HepG2 (cell line): ENCODE results near the gene PPAN. TPM values are rescaled to one million over a fixed set of nuclear protein-coding genes. Genes with fewer than 3 reads are reported as not detected.

Experiments used
- ASH2L ChIP-seq: fragments of 300-600, 200-600 bp; sonication (generic); IDR thresholded peaks from 2 replicates; pipeline ENCODE4 v1.7.0; 2017; ENCODE audit warnings: low read depth, mild to moderate bottlenecking, moderate library complexity, mixed read lengths, low read length; ENCODE audit not compliant: insufficient read length
- BCL6 ChIP-seq: IDR thresholded peaks from 2 replicates; pipeline ENCODE4 v1.6.1; 2016; ENCODE audit warnings: missing genetic modification reagents, missing compliant biosample characterization
- GZF1 ChIP-seq: sonication (generic); formaldehyde crosslinking; IDR thresholded peaks from 2 replicates; pipeline ENCODE4 v1.5.1; 2020; ENCODE audit warnings: mild to moderate bottlenecking, missing genetic modification reagents
- KLF9 ChIP-seq: IDR thresholded peaks from 2 replicates; pipeline ENCODE4 v1.6.1; 2016; ENCODE audit warnings: low read depth
- NFIB ChIP-seq: sonication (generic); formaldehyde crosslinking; IDR thresholded peaks from 2 replicates; pipeline ENCODE4 v1.9.0; 2021; ENCODE audit warnings: missing genetic modification reagents, mild to moderate bottlenecking, borderline replicate concordance
- NR2C2 ChIP-seq: sonication (generic); formaldehyde crosslinking; IDR thresholded peaks from 2 replicates; pipeline ENCODE4 v1.4.0; 2020; ENCODE audit warnings: missing genetic modification reagents, mild to moderate bottlenecking, moderate library complexity, borderline replicate concordance
- NR2F1 ChIP-seq, 2 experiments: fragments of 450-650 bp in 1 of 2; formaldehyde crosslinking in 1 of 2; IDR thresholded peaks; 2 replicates each; pipeline versions ENCODE4 v1.5.0 to v1.6.1; 2016 to 2020; ENCODE audit warnings: mild to moderate bottlenecking in 1 of 2, missing compliant biosample characterization in 1 of 2, missing genetic modification reagents in 1 of 2, moderate library complexity in 1 of 2
- SPEN ChIP-seq: sonication (generic); formaldehyde crosslinking; IDR thresholded peaks from 2 replicates; pipeline ENCODE4 v1.5.1; 2020; ENCODE audit warnings: low read depth, mild to moderate bottlenecking, missing genetic modification reagents
- TARDBP ChIP-seq: sonication (generic); formaldehyde crosslinking; IDR thresholded peaks from 2 replicates; pipeline ENCODE4 v1.8.0; 2022; ENCODE audit warnings: mild to moderate bottlenecking, missing genetic modification reagents
- TBP ChIP-seq: sonication (generic); formaldehyde crosslinking; IDR thresholded peaks from 2 replicates; pipeline ENCODE4 v1.5.0; 2020; ENCODE audit warnings: missing genetic modification reagents
- ZBTB42 ChIP-seq: sonication (generic); formaldehyde crosslinking; IDR thresholded peaks from 2 replicates; pipeline ENCODE4 v1.5.0; 2020; ENCODE audit warnings: mild to moderate bottlenecking, missing genetic modification reagents
- ZNF296 ChIP-seq: sonication (generic); formaldehyde crosslinking; conservative IDR thresholded peaks from 2 replicates; pipeline ENCODE4 v1.5.0; 2020; ENCODE audit warnings: mild to moderate bottlenecking, missing genetic modification reagents
- ZNF343 ChIP-seq: sonication (generic); formaldehyde crosslinking; IDR thresholded peaks from 2 replicates; pipeline ENCODE4 v1.4.0; 2020; ENCODE audit warnings: mild to moderate bottlenecking, missing genetic modification reagents
- ZNF605 ChIP-seq: sonication (generic); formaldehyde crosslinking; IDR thresholded peaks from 2 replicates; pipeline ENCODE4 v1.8.0; 2022; ENCODE audit warnings: mild to moderate bottlenecking, missing genetic modification reagents
- ZNF772 ChIP-seq: sonication (generic); formaldehyde crosslinking; IDR thresholded peaks from 2 replicates; pipeline ENCODE4 v1.5.0; 2020; ENCODE audit warnings: mild to moderate bottlenecking, missing genetic modification reagents
- ZNF775 ChIP-seq: sonication (generic); formaldehyde crosslinking; IDR thresholded peaks from 2 replicates; pipeline ENCODE4 v1.4.0; 2020; ENCODE audit warnings: missing genetic modification reagents, mild to moderate bottlenecking, moderate library complexity, borderline replicate concordance
- polyA plus RNA-seq, 8 experiments: library from polyadenylated mRNA; depleted of rRNA in 3 of 8; stranded (reverse) in 7 of 8; unstranded in 1 of 8; fragments of >200 nt; fragmentation: Illumina TruSeq in 4 of 8; extraction: Trizol in 4 of 8; gene quantifications; 2 replicates each; pipeline versions ENCODE4 v1.2.1 to v1.2.3, GENCODE V29; 2011 to 2016; ENCODE audit warnings: low read depth in 4 of 8, missing spikeins in 1 of 8, mixed read lengths in 1 of 8; ENCODE audit not compliant: insufficient read depth in 1 of 8
- total RNA-seq, 5 experiments: library from RNA; depleted of rRNA; stranded (reverse); fragments of >200 nt; fragmentation: Illumina TruSeq; extraction: Trizol; gene quantifications; 2 replicates each; pipeline ENCODE4 v1.2.3, GENCODE V29; 2016; ENCODE audit warnings: low read depth in 1 of 5
- TF ChIP-seq, protein P1 (sequence below): sonication (generic); formaldehyde crosslinking; IDR thresholded peaks from 2 replicates; pipeline ENCODE4 v1.4.0; 2020; ENCODE audit warnings: missing genetic modification reagents, mild to moderate bottlenecking, borderline replicate concordance
- TF ChIP-seq, protein P2 (sequence below): IDR thresholded peaks from 2 replicates; pipeline ENCODE4 v1.4.0; 2020; ENCODE audit warnings: mild to moderate bottlenecking, missing genetic modification reagents
- TF ChIP-seq, protein P3 (sequence below): fragments of 450-650 bp; IDR thresholded peaks from 2 replicates; pipeline ENCODE4 v1.6.1; 2016
- TF ChIP-seq, protein P4 (sequence below): sonication (generic); formaldehyde crosslinking; IDR thresholded peaks from 2 replicates; pipeline ENCODE4 v1.5.1; 2020; ENCODE audit warnings: missing genetic modification reagents, mild to moderate bottlenecking, borderline replicate concordance

The PPAN gene
- total and polyA plus RNA-seq, 2 of the 13 experiments (the other 11 are each of a cell fraction or from before 2014, with no cell fraction given), result 36.2 to 41.9 TPM

DNA sequence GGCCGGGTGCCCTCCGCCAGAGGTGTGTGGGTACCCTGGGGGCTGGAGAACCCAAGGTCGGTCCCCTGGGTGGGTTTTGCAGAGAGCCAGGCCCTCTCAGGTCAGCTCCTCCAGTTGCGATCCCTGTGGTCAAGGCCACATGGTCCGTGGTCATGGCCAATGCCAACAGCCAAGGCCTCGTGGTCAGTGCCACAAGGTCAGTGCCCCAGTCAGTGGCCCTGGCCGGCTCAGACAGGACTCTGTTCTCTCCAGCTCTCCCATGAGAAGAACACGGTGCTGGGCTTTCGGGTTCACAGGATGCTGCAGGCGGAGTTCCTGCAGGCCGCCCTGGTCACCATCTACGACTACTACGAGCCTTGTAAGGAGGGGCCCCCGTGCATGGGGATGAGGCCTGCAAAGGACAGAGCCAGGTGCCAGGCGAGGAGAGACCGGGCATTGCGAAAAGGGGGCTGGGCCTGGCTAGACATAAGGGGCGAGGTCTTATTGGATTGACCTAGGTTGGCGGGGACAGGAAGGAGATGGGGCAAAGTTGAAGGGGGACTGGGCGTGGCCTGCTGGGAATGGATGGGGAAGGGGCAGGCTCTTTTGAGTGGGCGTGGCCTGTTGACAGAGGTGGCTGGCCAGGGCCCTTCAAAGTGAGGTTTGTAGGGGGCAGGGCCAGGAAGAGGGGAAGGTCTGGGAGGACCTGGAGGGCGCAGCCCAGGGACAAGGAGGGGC, 35.3 kb upstream of the PPAN start (continued):
- TF ChIP-seq, protein P1, sequence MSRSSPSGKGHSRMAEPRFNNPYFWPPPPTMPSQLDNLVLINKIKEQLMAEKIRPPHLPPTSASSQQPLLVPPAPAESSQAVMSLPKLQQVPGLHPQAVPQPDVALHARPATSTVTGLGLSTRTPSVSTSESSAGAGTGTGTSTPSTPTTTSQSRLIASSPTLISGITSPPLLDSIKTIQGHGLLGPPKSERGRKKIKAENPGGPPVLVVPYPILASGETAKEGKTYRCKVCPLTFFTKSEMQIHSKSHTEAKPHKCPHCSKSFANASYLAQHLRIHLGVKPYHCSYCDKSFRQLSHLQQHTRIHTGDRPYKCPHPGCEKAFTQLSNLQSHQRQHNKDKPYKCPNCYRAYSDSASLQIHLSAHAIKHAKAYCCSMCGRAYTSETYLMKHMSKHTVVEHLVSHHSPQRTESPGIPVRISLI (CRISPR knock-in tag), result no peak
- TF ChIP-seq ASH2L (no peak), BCL6 (peak; percentile 44; the same call in 1 of the 2 replicates), NR2F1 (CRISPR knock-in tag; IDR thresholded peaks at IDR 0.05) (no peak), TARDBP (CRISPR knock-in tag) (no peak), NR2C2 (CRISPR knock-in tag) (peak; percentile 67), ZNF775 (CRISPR knock-in tag) (no peak), NFIB (CRISPR knock-in tag) (no peak), ZBTB42 (CRISPR knock-in tag) (no peak), ZNF343 (CRISPR knock-in tag) (no peak), ZNF772 (CRISPR knock-in tag) (no peak), SPEN (CRISPR knock-in tag) (no peak), ZNF296 (no peak), GZF1 (CRISPR knock-in tag) (no peak), KLF9 (CRISPR knock-in tag) (no peak), ZNF605 (CRISPR knock-in tag) (no peak), TBP (CRISPR knock-in tag) (no peak)
- TF ChIP-seq, protein P2, sequence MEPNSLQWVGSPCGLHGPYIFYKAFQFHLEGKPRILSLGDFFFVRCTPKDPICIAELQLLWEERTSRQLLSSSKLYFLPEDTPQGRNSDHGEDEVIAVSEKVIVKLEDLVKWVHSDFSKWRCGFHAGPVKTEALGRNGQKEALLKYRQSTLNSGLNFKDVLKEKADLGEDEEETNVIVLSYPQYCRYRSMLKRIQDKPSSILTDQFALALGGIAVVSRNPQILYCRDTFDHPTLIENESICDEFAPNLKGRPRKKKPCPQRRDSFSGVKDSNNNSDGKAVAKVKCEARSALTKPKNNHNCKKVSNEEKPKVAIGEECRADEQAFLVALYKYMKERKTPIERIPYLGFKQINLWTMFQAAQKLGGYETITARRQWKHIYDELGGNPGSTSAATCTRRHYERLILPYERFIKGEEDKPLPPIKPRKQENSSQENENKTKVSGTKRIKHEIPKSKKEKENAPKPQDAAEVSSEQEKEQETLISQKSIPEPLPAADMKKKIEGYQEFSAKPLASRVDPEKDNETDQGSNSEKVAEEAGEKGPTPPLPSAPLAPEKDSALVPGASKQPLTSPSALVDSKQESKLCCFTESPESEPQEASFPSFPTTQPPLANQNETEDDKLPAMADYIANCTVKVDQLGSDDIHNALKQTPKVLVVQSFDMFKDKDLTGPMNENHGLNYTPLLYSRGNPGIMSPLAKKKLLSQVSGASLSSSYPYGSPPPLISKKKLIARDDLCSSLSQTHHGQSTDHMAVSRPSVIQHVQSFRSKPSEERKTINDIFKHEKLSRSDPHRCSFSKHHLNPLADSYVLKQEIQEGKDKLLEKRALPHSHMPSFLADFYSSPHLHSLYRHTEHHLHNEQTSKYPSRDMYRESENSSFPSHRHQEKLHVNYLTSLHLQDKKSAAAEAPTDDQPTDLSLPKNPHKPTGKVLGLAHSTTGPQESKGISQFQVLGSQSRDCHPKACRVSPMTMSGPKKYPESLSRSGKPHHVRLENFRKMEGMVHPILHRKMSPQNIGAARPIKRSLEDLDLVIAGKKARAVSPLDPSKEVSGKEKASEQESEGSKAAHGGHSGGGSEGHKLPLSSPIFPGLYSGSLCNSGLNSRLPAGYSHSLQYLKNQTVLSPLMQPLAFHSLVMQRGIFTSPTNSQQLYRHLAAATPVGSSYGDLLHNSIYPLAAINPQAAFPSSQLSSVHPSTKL (CRISPR knock-in tag), result 0 out of 2 replicates have a peak, but pooled peaks have one; percentile 11
- TF ChIP-seq, protein P3, sequence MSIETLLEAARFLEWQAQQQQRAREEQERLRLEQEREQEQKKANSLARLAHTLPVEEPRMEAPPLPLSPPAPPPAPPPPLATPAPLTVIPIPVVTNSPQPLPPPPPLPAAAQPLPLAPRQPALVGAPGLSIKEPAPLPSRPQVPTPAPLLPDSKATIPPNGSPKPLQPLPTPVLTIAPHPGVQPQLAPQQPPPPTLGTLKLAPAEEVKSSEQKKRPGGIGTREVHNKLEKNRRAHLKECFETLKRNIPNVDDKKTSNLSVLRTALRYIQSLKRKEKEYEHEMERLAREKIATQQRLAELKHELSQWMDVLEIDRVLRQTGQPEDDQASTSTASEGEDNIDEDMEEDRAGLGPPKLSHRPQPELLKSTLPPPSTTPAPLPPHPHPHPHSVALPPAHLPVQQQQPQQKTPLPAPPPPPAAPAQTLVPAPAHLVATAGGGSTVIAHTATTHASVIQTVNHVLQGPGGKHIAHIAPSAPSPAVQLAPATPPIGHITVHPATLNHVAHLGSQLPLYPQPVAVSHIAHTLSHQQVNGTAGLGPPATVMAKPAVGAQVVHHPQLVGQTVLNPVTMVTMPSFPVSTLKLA, result 0 out of 2 replicates have a peak, but pooled peaks have one; percentile 3
- TF ChIP-seq, protein P4, sequence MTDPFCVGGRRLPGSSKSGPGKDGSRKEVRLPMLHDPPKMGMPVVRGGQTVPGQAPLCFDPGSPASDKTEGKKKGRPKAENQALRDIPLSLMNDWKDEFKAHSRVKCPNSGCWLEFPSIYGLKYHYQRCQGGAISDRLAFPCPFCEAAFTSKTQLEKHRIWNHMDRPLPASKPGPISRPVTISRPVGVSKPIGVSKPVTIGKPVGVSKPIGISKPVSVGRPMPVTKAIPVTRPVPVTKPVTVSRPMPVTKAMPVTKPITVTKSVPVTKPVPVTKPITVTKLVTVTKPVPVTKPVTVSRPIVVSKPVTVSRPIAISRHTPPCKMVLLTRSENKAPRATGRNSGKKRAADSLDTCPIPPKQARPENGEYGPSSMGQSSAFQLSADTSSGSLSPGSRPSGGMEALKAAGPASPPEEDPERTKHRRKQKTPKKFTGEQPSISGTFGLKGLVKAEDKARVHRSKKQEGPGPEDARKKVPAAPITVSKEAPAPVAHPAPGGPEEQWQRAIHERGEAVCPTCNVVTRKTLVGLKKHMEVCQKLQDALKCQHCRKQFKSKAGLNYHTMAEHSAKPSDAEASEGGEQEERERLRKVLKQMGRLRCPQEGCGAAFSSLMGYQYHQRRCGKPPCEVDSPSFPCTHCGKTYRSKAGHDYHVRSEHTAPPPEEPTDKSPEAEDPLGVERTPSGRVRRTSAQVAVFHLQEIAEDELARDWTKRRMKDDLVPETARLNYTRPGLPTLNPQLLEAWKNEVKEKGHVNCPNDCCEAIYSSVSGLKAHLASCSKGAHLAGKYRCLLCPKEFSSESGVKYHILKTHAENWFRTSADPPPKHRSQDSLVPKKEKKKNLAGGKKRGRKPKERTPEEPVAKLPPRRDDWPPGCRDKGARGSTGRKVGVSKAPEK, result no peak
